Progenitor cell of endocrine pancreas (in vitro differentiated cells): ENCODE measurements around the gene NAXD. TPM values are rescaled to one million over a fixed set of nuclear protein-coding genes. Genes with fewer than 3 reads are reported as not detected.
A peak's percentile ranks its signal among the peaks of the same experiment; 100 is the strongest.

Source experiments
- DNase-seq: peaks from one replicate; pipeline ENCODE4 v3.0.0; 2021; ENCODE audit warnings: low spot score; ENCODE audit not compliant: unreplicated experiment
- H3K27ac Mint-ChIP-seq: 2 replicates; pipeline ENCODE4 v1.8.0; 2021; ENCODE audit warnings: mild to moderate bottlenecking, moderate library complexity, mixed read lengths
- H3K27me3 Mint-ChIP-seq: 2 replicates; pipeline ENCODE4 v1.8.0; 2021; ENCODE audit warnings: mixed read lengths
- H3K36me3 Mint-ChIP-seq: 2 replicates; pipeline ENCODE4 v1.8.0; 2022; ENCODE audit warnings: mixed read lengths; ENCODE audit not compliant: insufficient read depth
- H3K4me1 Mint-ChIP-seq: 2 replicates; pipeline ENCODE4 v1.8.0; 2021; ENCODE audit warnings: low read depth, mixed read lengths
- H3K4me3 Mint-ChIP-seq: 2 replicates; pipeline ENCODE4 v1.8.0; 2021; ENCODE audit warnings: low read depth, mild to moderate bottlenecking, moderate library complexity, mixed read lengths
- H3K9me3 Mint-ChIP-seq: 2 replicates; pipeline ENCODE4 v1.8.0; 2021; ENCODE audit warnings: low read depth, mixed read lengths
- total RNA-seq: library from RNA; stranded (reverse); gene quantifications from 2 replicates; pipeline ENCODE4 v1.2.1, GENCODE V29; 2021
- TF ChIP-seq, protein P1 (sequence below): fragments of 200-600 bp; sonication (generic); IDR thresholded peaks from one replicate; pipeline ENCODE4 v1.5.0; 2021; ENCODE audit warnings: antibody characterized with exemption, mild to moderate bottlenecking; ENCODE audit not compliant: unreplicated experiment

Gene NAXD
- total RNA-seq, 1 donor from 2014 or later = 34.2 TPM

DNA sequence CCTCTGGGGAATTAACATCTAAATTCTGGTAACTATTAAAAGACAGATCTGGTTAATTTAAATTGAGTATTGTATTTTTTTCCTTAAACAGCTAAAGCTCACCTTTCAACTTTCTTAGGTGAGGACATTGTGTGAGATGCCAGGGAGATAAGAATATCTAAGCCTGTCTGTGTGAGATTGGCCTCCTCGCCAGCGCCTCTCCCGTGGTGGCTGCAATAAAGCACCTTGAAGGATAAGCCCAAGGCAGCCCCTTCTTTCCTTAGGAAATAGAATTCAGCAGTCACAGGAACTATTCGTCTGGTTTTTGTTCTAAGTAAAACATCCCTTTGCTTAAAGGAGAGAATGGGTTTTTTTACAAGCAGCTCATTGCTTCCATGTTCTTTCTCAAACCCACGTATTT is 24.6 kb downstream of the NAXD start:
- H3K4me1 Mint-ChIP-seq = peaks cover 8% of the 10 kb centered on the region
- H3K27me3 Mint-ChIP-seq = no peaks in the 10 kb centered on the region
- H3K27ac Mint-ChIP-seq = peak overlapping the region; percentile 85
- no peaks in the 10 kb centered on the region for H3K9me3 Mint-ChIP-seq
- H3K4me3 Mint-ChIP-seq = no peak overlapping the region
- no peak for DNase-seq
- TF ChIP-seq, protein P1, sequence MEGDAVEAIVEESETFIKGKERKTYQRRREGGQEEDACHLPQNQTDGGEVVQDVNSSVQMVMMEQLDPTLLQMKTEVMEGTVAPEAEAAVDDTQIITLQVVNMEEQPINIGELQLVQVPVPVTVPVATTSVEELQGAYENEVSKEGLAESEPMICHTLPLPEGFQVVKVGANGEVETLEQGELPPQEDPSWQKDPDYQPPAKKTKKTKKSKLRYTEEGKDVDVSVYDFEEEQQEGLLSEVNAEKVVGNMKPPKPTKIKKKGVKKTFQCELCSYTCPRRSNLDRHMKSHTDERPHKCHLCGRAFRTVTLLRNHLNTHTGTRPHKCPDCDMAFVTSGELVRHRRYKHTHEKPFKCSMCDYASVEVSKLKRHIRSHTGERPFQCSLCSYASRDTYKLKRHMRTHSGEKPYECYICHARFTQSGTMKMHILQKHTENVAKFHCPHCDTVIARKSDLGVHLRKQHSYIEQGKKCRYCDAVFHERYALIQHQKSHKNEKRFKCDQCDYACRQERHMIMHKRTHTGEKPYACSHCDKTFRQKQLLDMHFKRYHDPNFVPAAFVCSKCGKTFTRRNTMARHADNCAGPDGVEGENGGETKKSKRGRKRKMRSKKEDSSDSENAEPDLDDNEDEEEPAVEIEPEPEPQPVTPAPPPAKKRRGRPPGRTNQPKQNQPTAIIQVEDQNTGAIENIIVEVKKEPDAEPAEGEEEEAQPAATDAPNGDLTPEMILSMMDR = no peak
- H3K36me3 Mint-ChIP-seq = peaks cover 25% of the 10 kb centered on the region

DNA sequence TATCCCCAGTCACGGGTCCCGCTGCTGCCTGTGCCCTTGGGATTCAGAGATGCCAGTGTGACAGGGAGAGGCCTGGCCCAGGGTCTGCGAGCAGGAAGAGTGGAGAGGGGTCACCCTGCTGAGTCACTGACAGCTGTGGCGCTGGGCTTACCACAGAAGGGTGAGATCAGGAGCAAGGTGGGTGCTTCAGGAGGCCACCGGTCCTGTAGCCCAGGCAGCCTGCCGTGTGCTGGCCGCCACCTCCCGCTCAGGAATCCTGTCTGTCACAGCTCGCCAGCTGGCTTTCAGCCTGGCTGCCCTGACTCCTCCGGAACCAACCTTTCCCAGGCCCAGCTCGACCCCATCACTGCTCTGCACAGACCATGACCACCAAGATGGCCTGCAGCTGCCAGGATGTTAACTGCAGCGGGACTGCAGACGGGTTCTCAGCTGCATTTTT is 25.3 kb downstream of the NAXD start:
- TF ChIP-seq, protein P1 = no peak
- H3K4me1 Mint-ChIP-seq = peaks cover 8% of the 10 kb centered on the region
- H3K36me3 Mint-ChIP-seq = peaks cover 25% of the 10 kb centered on the region
- no peak for DNase-seq
- H3K4me3 Mint-ChIP-seq = no peak overlapping the region
- peak overlapping the region; percentile 85 for H3K27ac Mint-ChIP-seq
- no peaks in the 10 kb centered on the region for H3K27me3 Mint-ChIP-seq
- no peaks in the 10 kb centered on the region for H3K9me3 Mint-ChIP-seq

DNA sequence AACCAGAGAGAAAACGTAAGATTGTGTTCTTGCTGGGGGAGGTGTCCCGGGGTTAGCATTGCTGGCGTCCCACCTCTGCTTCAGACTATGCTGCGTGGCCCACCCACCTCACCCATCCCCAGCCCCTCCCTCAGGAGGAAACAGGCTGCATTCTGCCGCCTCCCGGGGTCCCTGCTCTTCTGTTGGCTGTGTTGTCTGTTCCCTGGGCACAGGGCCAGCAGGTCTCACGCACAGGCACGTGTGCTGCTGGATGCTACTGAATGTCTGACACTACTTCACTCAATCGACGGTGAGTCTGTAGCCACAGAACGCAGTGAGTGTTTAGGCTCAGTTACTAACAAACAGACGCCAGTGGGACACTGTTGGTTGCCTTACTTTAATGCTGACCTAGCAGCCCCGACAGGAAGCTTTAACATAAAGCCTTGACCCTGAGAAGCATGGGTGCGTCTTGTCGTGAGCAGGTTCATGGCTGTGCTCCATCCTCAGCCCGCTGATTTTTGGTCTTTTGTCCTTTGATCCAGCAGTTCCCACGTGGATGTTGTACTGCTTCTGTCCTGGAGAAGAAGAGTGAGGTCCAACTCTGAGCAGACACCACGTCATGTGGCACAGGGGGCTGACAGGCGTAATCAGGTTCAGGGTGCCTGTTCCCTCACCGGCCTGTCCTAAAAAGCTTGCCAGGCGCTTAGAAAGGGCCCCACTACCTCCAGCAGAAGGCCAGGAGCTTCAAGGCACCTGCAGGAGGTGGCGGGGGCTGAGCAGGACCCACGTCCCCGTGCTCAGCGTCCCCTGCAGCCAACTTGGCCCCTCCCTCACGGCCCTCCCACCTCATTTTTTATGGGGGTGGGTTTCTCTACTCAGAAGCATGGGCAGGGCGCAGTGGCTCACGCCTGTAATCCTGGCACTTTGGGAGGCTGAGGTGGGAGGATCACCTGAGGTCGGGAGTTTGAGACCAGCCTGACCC is 26.0 kb downstream of the NAXD start:
- no peak for DNase-seq
- H3K4me3 Mint-ChIP-seq = no peak overlapping the region
- H3K9me3 Mint-ChIP-seq = no peaks in the 10 kb centered on the region
- TF ChIP-seq, protein P1 = no peak
- no peak overlapping the region for H3K27ac Mint-ChIP-seq
- H3K4me1 Mint-ChIP-seq = peaks cover 8% of the 10 kb centered on the region
- peaks cover 25% of the 10 kb centered on the region for H3K36me3 Mint-ChIP-seq
- no peaks in the 10 kb centered on the region for H3K27me3 Mint-ChIP-seq

DNA sequence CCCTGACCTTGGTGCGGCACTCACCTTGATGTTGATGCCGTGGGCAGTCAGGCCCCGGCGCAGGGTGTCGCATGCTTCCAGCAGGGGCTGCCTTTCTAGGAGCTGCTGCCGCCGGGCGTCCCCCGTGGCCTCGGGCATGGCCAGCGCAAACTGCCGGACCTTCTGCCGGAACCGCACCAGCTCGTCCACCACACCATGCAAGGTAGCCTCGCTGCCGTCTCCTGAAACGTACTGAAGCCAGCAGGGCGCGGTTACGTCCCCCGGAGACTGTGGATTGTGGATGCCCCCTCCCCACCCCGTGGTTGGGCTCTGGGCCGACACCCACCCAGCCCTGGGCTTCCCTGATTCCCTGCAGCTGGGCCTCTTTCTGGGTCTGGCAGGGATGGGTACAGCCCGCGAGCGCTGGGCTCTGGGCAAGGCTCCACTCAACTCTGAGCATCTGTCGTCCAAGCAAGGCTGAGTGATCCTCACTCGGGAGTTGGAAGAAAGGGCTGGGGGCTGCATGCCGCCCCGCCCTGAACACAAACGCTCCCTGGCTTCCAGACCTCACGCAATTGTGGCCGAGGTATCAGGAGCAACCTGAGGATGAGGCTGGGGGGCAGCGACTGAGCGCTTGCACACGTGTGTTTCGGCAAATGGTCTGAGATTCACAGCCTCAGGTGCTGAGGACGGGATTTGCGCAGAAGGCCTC is 27.1 kb downstream of the NAXD start:
- peaks cover 8% of the 10 kb centered on the region for H3K4me1 Mint-ChIP-seq
- H3K4me3 Mint-ChIP-seq = no peak overlapping the region
- H3K27me3 Mint-ChIP-seq = no peaks in the 10 kb centered on the region
- no peak for DNase-seq
- TF ChIP-seq, protein P1 = no peak
- peaks cover 23% of the 10 kb centered on the region for H3K36me3 Mint-ChIP-seq
- H3K27ac Mint-ChIP-seq = no peak overlapping the region
- no peaks in the 10 kb centered on the region for H3K9me3 Mint-ChIP-seq

DNA sequence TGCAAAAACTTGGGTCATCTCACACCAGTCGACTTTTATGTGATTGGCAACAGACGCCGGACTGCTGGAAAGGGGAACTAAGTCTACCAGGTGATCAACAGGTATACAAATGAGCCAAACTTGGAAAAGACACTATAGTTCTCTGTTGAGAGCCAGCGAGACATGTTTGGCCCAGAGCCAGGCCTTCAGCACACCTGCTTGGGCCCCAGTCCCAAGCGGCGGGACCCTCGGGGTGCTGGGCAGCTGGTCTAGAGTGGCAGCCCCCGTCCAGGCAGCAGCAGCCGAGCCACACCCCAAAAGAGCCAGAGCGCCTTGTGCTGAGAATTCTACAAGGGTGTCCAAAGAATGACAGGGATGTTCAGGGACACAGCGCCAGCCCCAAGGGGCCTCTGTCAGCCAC is 28.0 kb downstream of the NAXD start:
- Mint-ChIP-seq H3K4me1 (peaks cover 8% of the 10 kb centered on the region), H3K36me3 (peaks cover 23% of the 10 kb centered on the region)

More for the DNA sequence above, 28.0 kb downstream of the NAXD start:
- TF ChIP-seq, protein P1 = no peak
- no peak for DNase-seq
- no peak overlapping the region for H3K27ac Mint-ChIP-seq
- no peaks in the 10 kb centered on the region for H3K9me3 Mint-ChIP-seq
- H3K4me3 Mint-ChIP-seq = no peak overlapping the region
- H3K27me3 Mint-ChIP-seq = no peaks in the 10 kb centered on the region
